OCI-LY7 (cell line): Measurements from ENCODE around the gene NAIP.
"Not testable (repeated sequence)": the region's sequence is repeated elsewhere in the genome, so short reads cannot be mapped to it uniquely, and the experiment has no call there.

Experiments used
- CTCF ChIP-seq: fragments of 200-600 bp; sonication (generic); conservative IDR thresholded peaks from 2 replicates; pipeline ENCODE4 v1.5.1; 2014; ENCODE audit warnings: mild to moderate bottlenecking, antibody characterized with exemption, low read length, moderate library complexity, mixed read lengths
- EZH2phosphoT487 ChIP-seq: fragments of 200-600 bp; sonication (generic); IDR thresholded peaks from 2 replicates; pipeline ENCODE4 v1.6.1; 2018; ENCODE audit warnings: low read depth, borderline replicate concordance, mild to moderate bottlenecking, mixed run types, antibody characterized with exemption, low read length, moderate library complexity, mixed read lengths

- TF ChIP-seq CTCF, EZH2phosphoT487: not testable (repeated sequence)
Observed at GRCh38 chr5:71067262-71067928, 42.3 kb upstream of the NAIP start, which contains the start of gene GTF2H2.
